Mononuclear cell (primary cell): ENCODE results near the gene SALL3. TPM values are rescaled to one million over a fixed set of nuclear protein-coding genes. Genes with fewer than 3 reads are reported as not detected.

ENCODE experiments used
- H3K27me3 ChIP-seq: 2 replicates; pipeline ENCODE4 v1.6.0; 2011; ENCODE audit warnings: low read length, control low read depth; ENCODE audit not compliant: insufficient read depth
- H3K4me1 ChIP-seq: 2 replicates; pipeline ENCODE4 v1.5.1; 2011; ENCODE audit warnings: mild to moderate bottlenecking, low read length, control low read depth; ENCODE audit not compliant: insufficient read depth
- H3K4me3 ChIP-seq: 2 replicates; pipeline ENCODE4 v1.5.1; 2011; ENCODE audit warnings: mild to moderate bottlenecking, low read length, moderate library complexity
- H3K9me3 ChIP-seq: 2 replicates; pipeline ENCODE4 v1.5.1; 2011; ENCODE audit warnings: low read depth, mild to moderate bottlenecking, control low read depth, low read length
- total RNA-seq: library from RNA; depleted of rRNA; stranded (reverse); fragments of >200 nt; gene quantifications from one replicate; pipeline ENCODE4 v1.2.3, GENCODE V29; 2012

The SALL3 gene
- total RNA-seq, 1 donor, result under 0.01 TPM

- H3K4me1 ChIP-seq, result no peaks in the 10 kb centered on the region
- H3K9me3 ChIP-seq, result no peaks in the 10 kb centered on the region
- peaks cover 50% of the 10 kb centered on the region for H3K27me3 ChIP-seq
- H3K4me3 ChIP-seq, result no peak overlapping the region
These were observed 6.7 kb upstream of the SALL3 start for GRCh38 chr18:78972930-78973331.

- Histone ChIP-seq H3K9me3 (no peaks in the 10 kb centered on the region), H3K4me1 (no peaks in the 10 kb centered on the region), H3K4me3 (no peak overlapping the region), H3K27me3 (peaks cover 56% of the 10 kb centered on the region)
These were observed 6.1 kb upstream of the SALL3 start for GRCh38 chr18:78973357-78974083.

GRCh38 chr18:78974115-78974761 lies 5.4 kb upstream of the SALL3 start:
- Histone ChIP-seq H3K27me3 (peaks cover 54% of the 10 kb centered on the region), H3K4me3 (no peak overlapping the region), H3K4me1 (no peaks in the 10 kb centered on the region), H3K9me3 (no peaks in the 10 kb centered on the region)

- no peak overlapping the region for H3K4me3 ChIP-seq
- H3K9me3 ChIP-seq, result no peaks in the 10 kb centered on the region
- H3K4me1 ChIP-seq, result no peaks in the 10 kb centered on the region
- peaks cover 54% of the 10 kb centered on the region for H3K27me3 ChIP-seq
These were observed 4.3 kb upstream of the SALL3 start for GRCh38 chr18:78975292-78975691.

- Histone ChIP-seq H3K27me3 (peaks cover 56% of the 10 kb centered on the region), H3K9me3 (no peaks in the 10 kb centered on the region), H3K4me1 (no peaks in the 10 kb centered on the region), H3K4me3 (no peak overlapping the region)
These were observed 3.8 kb upstream of the SALL3 start for GRCh38 chr18:78975699-78976335.

GRCh38 chr18:78976765-78977636 lies 2.6 kb upstream of the SALL3 start:
- Histone ChIP-seq H3K27me3 (peaks cover 68% of the 10 kb centered on the region), H3K4me3 (no peak overlapping the region), H3K9me3 (no peaks in the 10 kb centered on the region), H3K4me1 (no peaks in the 10 kb centered on the region)

GRCh38 chr18:78977637-78978348 lies 1.8 kb upstream of the SALL3 start:
- peaks cover 68% of the 10 kb centered on the region for H3K27me3 ChIP-seq
- H3K4me1 ChIP-seq, result no peaks in the 10 kb centered on the region
- H3K4me3 ChIP-seq, result no peak overlapping the region
- no peaks in the 10 kb centered on the region for H3K9me3 ChIP-seq

GRCh38 chr18:78978349-78979055 lies 1.1 kb upstream of the SALL3 start:
- Histone ChIP-seq H3K4me3 (no peak overlapping the region), H3K9me3 (no peaks in the 10 kb centered on the region), H3K4me1 (no peaks in the 10 kb centered on the region), H3K27me3 (peaks cover 72% of the 10 kb centered on the region)

- Histone ChIP-seq H3K27me3 (peaks cover 79% of the 10 kb centered on the region), H3K4me1 (no peaks in the 10 kb centered on the region), H3K4me3 (no peak overlapping the region), H3K9me3 (no peaks in the 10 kb centered on the region)
These were observed 425 bp upstream of the SALL3 start for GRCh38 chr18:78979056-78979729.

- Histone ChIP-seq H3K9me3 (no peaks in the 10 kb centered on the region), H3K27me3 (peaks cover 80% of the 10 kb centered on the region), H3K4me3 (no peak overlapping the region)
These were observed 707 bp downstream of the SALL3 start for GRCh38 chr18:78980279-78980771.

GRCh38 chr18:78980777-78981380 lies 1.3 kb downstream of the SALL3 start:
- no peaks in the 10 kb centered on the region for H3K9me3 ChIP-seq
- H3K27me3 ChIP-seq, result peaks cover 80% of the 10 kb centered on the region
- no peaks in the 10 kb centered on the region for H3K4me1 ChIP-seq
- H3K4me3 ChIP-seq, result no peak overlapping the region

More at GRCh38 chr18:78980279-78980771, 707 bp downstream of the SALL3 start:
- H3K4me1 ChIP-seq, result no peaks in the 10 kb centered on the region

- H3K27me3 ChIP-seq, result peaks cover 80% of the 10 kb centered on the region
- no peaks in the 10 kb centered on the region for H3K9me3 ChIP-seq
- H3K4me3 ChIP-seq, result no peak overlapping the region
- H3K4me1 ChIP-seq, result no peaks in the 10 kb centered on the region
These were observed 1.8 kb downstream of the SALL3 start for GRCh38 chr18:78981394-78981831.
